K562 (cell line): ENCODE results near the gene LMAN1. TPM values are rescaled to one million over a fixed set of nuclear protein-coding genes. Genes with fewer than 3 reads are reported as not detected.

Experiments used
- ATAC-seq: fragments of 200-7000 bp; cut with Tn5 transposase; 3 replicates; pipeline ENCODE4 v1.9.1; 2020; ENCODE audit warnings: moderate library complexity
- BruUV-seq: library from RNA; stranded (reverse); fragments of 400-500 nt; replicated peaks from 2 replicates; lab custom pipeline; 2021; lab: Mats Ljungman, UMichigan
- CTCF ChIA-PET: fragments of 300-600 bp; formaldehyde crosslinking; extraction: SDS; loops from one replicate; lab custom pipeline; 2021; ENCODE audit warnings: low intra/inter-chr PET ratio; lab: Yijun Ruan, JAX
- POLR2A ChIA-PET: fragments of 300-600, 350-650 bp; sonication (Branson Sonifier 250); formaldehyde crosslinking; extraction: SDS; loops from one replicate; lab custom pipeline; 2021; ENCODE audit warnings: antibody characterized with exemption, inconsistent platforms; lab: Yijun Ruan, JAX
- DNase-seq, 4 experiments: peaks; one replicate each; pipeline versions ENCODE4 v3.0.0 to v3.0.0-alpha.2; 2011 to 2018; ENCODE audit warnings: low spot score in 3 of 4, mixed read lengths in 3 of 4; ENCODE audit errors: extremely low read depth in 1 of 4
- FAIRE-seq: peaks from 2 replicates; lab custom pipeline; 2011; peaks lifted over from hg19 to GRCh38; lab: Jason Lieb, UNC
- H2AFZ ChIP-seq: 2 replicates; pipeline ENCODE4 v1.6.0; 2011; ENCODE audit warnings: low read depth, low read length, control low read depth, inconsistent platforms
- H3K27ac ChIP-seq: fragments of 200-600 bp; 3 replicates; pipeline ENCODE4 v1.8.0; 2011; ENCODE audit warnings: low read depth, mild to moderate bottlenecking, control low read depth, inconsistent platforms, low read length, moderate library complexity, mixed read lengths; ENCODE audit errors: extremely low read depth
- H3K27me3 ChIP-seq, 2 experiments: fragments of 300-600 bp in 1 of 2; 2 replicates in 1 of 2; 3 replicates in 1 of 2; pipeline versions ENCODE4 v1.6.0 to v1.8.0; 2011; ENCODE audit warnings: inconsistent platforms in 2 of 2, low read length in 2 of 2, mild to moderate bottlenecking in 1 of 2, mixed read lengths in 1 of 2, moderate library complexity in 1 of 2; ENCODE audit not compliant: control insufficient read depth in 2 of 2, insufficient read depth in 2 of 2
- H3K36me3 ChIP-seq: fragments of 300-600 bp; 3 replicates; pipeline ENCODE4 v1.8.0; 2011; ENCODE audit warnings: mild to moderate bottlenecking, low read length, inconsistent platforms; ENCODE audit not compliant: control insufficient read depth, insufficient read depth
- H3K4me1 ChIP-seq, 2 experiments: fragments of 200-600 bp in 1 of 2; replicated peaks in 1 of 2; 2 replicates in 1 of 2; 3 replicates in 1 of 2; pipeline versions ENCODE4 v1.5.1 to v1.8.0; 2011; ENCODE audit warnings: inconsistent platforms in 2 of 2, low read length in 2 of 2, mild to moderate bottlenecking in 1 of 2, mixed read lengths in 1 of 2, moderate library complexity in 1 of 2; ENCODE audit not compliant: control insufficient read depth in 2 of 2, insufficient read depth in 2 of 2
- H3K4me2 ChIP-seq: 2 replicates; pipeline ENCODE4 v1.6.1; 2011; ENCODE audit warnings: low read length, control low read depth, inconsistent platforms, mixed read lengths; ENCODE audit not compliant: insufficient read depth
- H3K4me3 ChIP-seq: fragments of 200-600 bp; sonication (generic), shearing (Covaris generic); 2 replicates; pipeline ENCODE4 v1.5.1; 2016; ENCODE audit warnings: control low read depth, inconsistent platforms
- H3K79me2 ChIP-seq: fragments of 200-600 bp; 3 replicates; pipeline ENCODE4 v1.8.0; 2011; ENCODE audit warnings: low read length, inconsistent platforms; ENCODE audit not compliant: control insufficient read depth, insufficient read depth
- H3K9ac ChIP-seq, 2 experiments: 2 replicates each; pipeline versions ENCODE4 v1.6.0 to v1.6.1; 2011; ENCODE audit warnings: low read depth in 2 of 2, low read length in 2 of 2, control low read depth in 1 of 2, inconsistent platforms in 1 of 2, mild to moderate bottlenecking in 1 of 2, mixed read lengths in 1 of 2; ENCODE audit not compliant: insufficient read depth in 1 of 2
- H3K9me1 ChIP-seq: one replicate; pipeline ENCODE4 v1.6.0; 2011; ENCODE audit warnings: inconsistent platforms, mild to moderate bottlenecking, low read length, moderate library complexity; ENCODE audit not compliant: control insufficient read depth, insufficient read depth
- H3K9me3 ChIP-seq: replicated peaks from 2 replicates; pipeline ENCODE4 v1.5.1; 2011; ENCODE audit warnings: low read depth, low read length, inconsistent platforms; ENCODE audit not compliant: control insufficient read depth, insufficient read depth
- H4K20me1 ChIP-seq: replicated peaks from 2 replicates; pipeline ENCODE4 v1.6.1; 2011; ENCODE audit warnings: low read length, inconsistent platforms, mixed read lengths; ENCODE audit not compliant: control insufficient read depth, insufficient read depth
- AFF1 ChIP-seq, 2 experiments: fragments of 450-650 bp; IDR thresholded peaks; 2 replicates each; pipeline ENCODE4 v1.6.1; 2018; ENCODE audit warnings: mild to moderate bottlenecking in 2 of 2, low read depth in 1 of 2; ENCODE audit not compliant: partially characterized antibody in 2 of 2
- CEBPB ChIP-seq: fragments of 450-650 bp; IDR thresholded peaks from 2 replicates; pipeline ENCODE4 v1.6.1; 2016; ENCODE audit warnings: missing genetic modification characterization, missing compliant biosample characterization
- HMG20A ChIP-seq: fragments of 450-650 bp; formaldehyde crosslinking; conservative IDR thresholded peaks from 2 replicates; pipeline ENCODE4 v1.4.0; 2020; ENCODE audit warnings: mild to moderate bottlenecking, mixed read lengths
- MXI1 ChIP-seq: IDR thresholded peaks from 2 replicates; pipeline ENCODE4 v1.6.1; 2011; ENCODE audit warnings: low read depth, mild to moderate bottlenecking, improper control_type of control experiment, low read length
- MYNN ChIP-seq, 2 experiments: sonication (generic); formaldehyde crosslinking in 1 of 2; IDR thresholded peaks; 2 replicates each; pipeline versions ENCODE4 v1.5.0 to v1.6.1; 2016 to 2020; ENCODE audit warnings: antibody characterized with exemption in 1 of 2, missing genetic modification reagents in 1 of 2
- SMARCA5 ChIP-seq: fragments of 450-650 bp; IDR thresholded peaks from 2 replicates; pipeline ENCODE4 v1.6.1; 2016
- TCF15 ChIP-seq: fragments of 250-450 bp; sonication (Bioruptor Pico); IDR thresholded peaks from 2 replicates; pipeline ENCODE4 v1.8.0; 2022; ENCODE audit warnings: moderate library complexity, mild to moderate bottlenecking, inconsistent platforms
- TEAD2 ChIP-seq: fragments of 450-650 bp; IDR thresholded peaks from 2 replicates; pipeline ENCODE4 v1.6.1; 2016; ENCODE audit warnings: missing genetic modification characterization, control low read depth, missing compliant biosample characterization
- TOE1 ChIP-seq, 2 experiments: fragments of 450-650 bp in 1 of 2; sonication (generic) in 1 of 2; formaldehyde crosslinking in 1 of 2; IDR thresholded peaks; 2 replicates each; pipeline versions ENCODE4 v1.7.1 to v1.8.0; 2016 to 2022; ENCODE audit warnings: borderline replicate concordance in 2 of 2, mild to moderate bottlenecking in 2 of 2, antibody characterized with exemption in 1 of 2, inconsistent platforms in 1 of 2, low read depth in 1 of 2, missing genetic modification reagents in 1 of 2, moderate library complexity in 1 of 2
- ZNF175 ChIP-seq: fragments of 200-800 bp; sonication (Bioruptor generic); IDR thresholded peaks from 2 replicates; pipeline ENCODE4 v1.6.1; 2016; ENCODE audit warnings: low read depth, mild to moderate bottlenecking, missing genetic modification characterization, missing compliant biosample characterization
- ZNF197 ChIP-seq: fragments of 200-800 bp; sonication (Bioruptor generic); IDR thresholded peaks from 2 replicates; pipeline ENCODE4 v1.6.1; 2016; ENCODE audit warnings: low read depth, missing genetic modification characterization, missing compliant biosample characterization
- WGBS: fragments of 100-300 bp; shearing (Covaris generic); methylation state at CpG from one replicate; pipeline ENCODE4 v1.1.6; 2016; ENCODE audit warnings: low coverage, mixed read lengths; ENCODE audit not compliant: insufficient coverage; ENCODE audit errors: missing lambda C conversion rate; 5-methylcytosine and 5-hydroxymethylcytosine counted together
- in situ Hi-C: fragments of 300-500 bp; cut with MboI; formaldehyde crosslinking; loops from 4 replicates; pipeline ENCODE4 v1.15.0; 2018; ENCODE audit warnings: inconsistent platforms, mixed read lengths
- intact Hi-C: fragments of 100-400 bp; cut with micrococcal nuclease; formaldehyde crosslinking; loops from 2 replicates; pipeline ENCODE4 v1.14.2; 2022
- polyA plus RNA-seq, 8 experiments: library from polyadenylated mRNA; depleted of rRNA in 4 of 8; stranded (reverse) in 5 of 8; unstranded in 3 of 8; fragments of >200 nt; fragmentation: Nextera tagmentation in 2 of 8; fragmentation: Illumina TruSeq in 1 of 8; extraction: Ambion mirVana in 2 of 8; extraction: Trizol in 1 of 8; gene quantifications; 2 replicates each; pipeline versions ENCODE4 v1.2.1 to v1.2.3, GENCODE V29; 2011 to 2014; ENCODE audit warnings: inconsistent platforms in 1 of 8, missing spikeins in 1 of 8
- total RNA-seq, 7 experiments: library from RNA; depleted of rRNA in 6 of 7; stranded (reverse); fragments of >200 nt in 6 of 7; fragmentation: Illumina TruSeq in 2 of 7; extraction: Trizol in 2 of 7; gene quantifications; 2 replicates each; pipeline versions ENCODE4 v1.2.1 to v1.2.3, GENCODE V29; 2011 to 2021; ENCODE audit warnings: low replicate concordance in 1 of 7

Gene LMAN1
- total and polyA plus RNA-seq, 9 of the 15 experiments (the other 6 are each of a cell fraction or from before 2014, with no cell fraction given) = 18.8 to 108 (median 71.2) TPM

GRCh38 chr18:59345556-59345955 is 13.5 kb downstream of the LMAN1 start:
- 100% methylated on average over 2 of the region's 4 CpGs for WGBS
- Histone ChIP-seq H3K4me2 (no peak overlapping the region), H3K4me3 (no peak overlapping the region), H4K20me1 (no peaks in the 10 kb centered on the region), H3K4me1 (no peaks in the 10 kb centered on the region), H3K36me3 (peaks cover 95% of the 10 kb centered on the region), H3K79me2 (peaks cover 58% of the 10 kb centered on the region), H3K9me3 (no peaks in the 10 kb centered on the region), H3K27me3 (no peaks in the 10 kb centered on the region), H3K27ac (no peak overlapping the region)
- no TSS peak for BruUV-seq
- FAIRE-seq (no peak), ATAC-seq (no peak), DNase-seq (no peak)
- in situ Hi-C loops = no loop called here
- POLR2A ChIA-PET = interaction anchor here (1.2 kb wide), 1 partner anchor 11 kb away, joined by 4 read pairs; no protein-coding TSS in a partner anchor
- TF ChIP-seq CEBPB = no peak
- TF ChIP-seq SMARCA5 = no peak
- TF ChIP-seq, all 486 proteins: peak for 0
- Histone ChIP-seq H3K9ac (no peak overlapping the region), H2AFZ (no peak overlapping the region), H3K9me1 (no peaks in the 10 kb centered on the region)
- intact Hi-C loops = no loop called here
- CTCF ChIA-PET = no interaction called here

GRCh38 chr18:59344996-59345395 is 14.1 kb downstream of the LMAN1 start:
- H3K9me1 ChIP-seq = no peaks in the 10 kb centered on the region
- WGBS = no CpG with 5 or more reads among the region's 1 CpG
- no peak overlapping the region for H3K4me2 ChIP-seq
- no peak overlapping the region for H3K9ac ChIP-seq
- no peaks in the 10 kb centered on the region for H4K20me1 ChIP-seq
- no peak for ATAC-seq
- peaks cover 62% of the 10 kb centered on the region for H3K79me2 ChIP-seq
- H3K36me3 ChIP-seq = peaks cover 98% of the 10 kb centered on the region
- BruUV-seq = no TSS peak
- H3K27me3 ChIP-seq = no peaks in the 10 kb centered on the region
- FAIRE-seq = no peak
- no peak overlapping the region for H3K4me3 ChIP-seq
- H3K9me3 ChIP-seq = no peaks in the 10 kb centered on the region
- DNase-seq = no peak
- POLR2A ChIA-PET = interaction anchor here (1.2 kb wide), 1 partner anchor 10 kb away, joined by 4 read pairs; no protein-coding TSS in a partner anchor
- in situ Hi-C loops = no loop called here
- no peak overlapping the region for H2AFZ ChIP-seq
- intact Hi-C loops = no loop called here
- CTCF ChIA-PET = no interaction called here
- no peak for TF ChIP-seq TEAD2
- TF ChIP-seq ZNF197 (CRISPR knock-in tag) = no peak
- no peak for TF ChIP-seq AFF1 (IDR thresholded peaks at IDR 0.05; ENCODE audit: low read depth in 1 of 2, partially characterized antibody in 2 of 2)
- no peak for TF ChIP-seq MXI1
- no peak for TF ChIP-seq HMG20A
- TF ChIP-seq ZNF175 (CRISPR knock-in tag) = no peak
- no peak for TF ChIP-seq TCF15 (CRISPR knock-in tag)
- TF ChIP-seq TOE1 (IDR thresholded peaks at IDR 0.05; ENCODE audit: borderline replicate concordance) = no peak
- TF ChIP-seq TOE1 (CRISPR knock-in tag; IDR thresholded peaks at IDR 0.05; ENCODE audit: borderline replicate concordance, low read depth) = no peak
- TF ChIP-seq MYNN (IDR thresholded peaks at IDR 0.05) = no peak
- no peak for TF ChIP-seq MYNN (CRISPR knock-in tag; IDR thresholded peaks at IDR 0.05)
- no peaks in the 10 kb centered on the region for H3K4me1 ChIP-seq
- no peak overlapping the region for H3K27ac ChIP-seq
